DND-41 (cell line): Measurements from ENCODE around the gene SIRT7.

ENCODE experiments used
- ATAC-seq: fragments of 200-7000 bp; cut with Tn5 transposase; 3 replicates; pipeline ENCODE4 v1.9.1; 2021; ENCODE audit warnings: low read depth; ENCODE audit not compliant: insufficient read depth
- DNase-seq: peaks from one replicate; pipeline ENCODE4 v3.0.0-alpha.2; 2020
- H2AFZ ChIP-seq: 2 replicates; pipeline ENCODE4 v1.6.0; 2012; ENCODE audit warnings: low read depth, low read length
- H3K27ac ChIP-seq: 2 replicates; pipeline ENCODE4 v1.5.1; 2012; ENCODE audit warnings: low read length, inconsistent platforms
- H3K27me3 ChIP-seq: fragments of 200-600 bp; sonication (generic); 2 replicates; pipeline ENCODE4 v1.6.0; 2012; ENCODE audit warnings: low read length, mild to moderate bottlenecking, inconsistent platforms; ENCODE audit not compliant: insufficient read depth, poor library complexity
- H3K36me3 ChIP-seq: 2 replicates; pipeline ENCODE4 v1.5.1; 2012; ENCODE audit warnings: low read length, inconsistent platforms; ENCODE audit not compliant: insufficient read depth
- H3K4me1 ChIP-seq: 2 replicates; pipeline ENCODE4 v1.5.1; 2012; ENCODE audit warnings: mild to moderate bottlenecking, low read length; ENCODE audit not compliant: insufficient read depth
- H3K4me2 ChIP-seq: 2 replicates; pipeline ENCODE4 v1.6.0; 2012; ENCODE audit warnings: mild to moderate bottlenecking, moderate library complexity, low read length, inconsistent platforms; ENCODE audit not compliant: insufficient read depth
- H3K4me3 ChIP-seq, 2 experiments: fragments of 200-600 bp in 1 of 2; shearing (Covaris generic) in 1 of 2; 2 replicates each; pipeline ENCODE4 v1.5.1; 2012 to 2016; ENCODE audit warnings: inconsistent platforms in 2 of 2, low read length in 2 of 2, mild to moderate bottlenecking in 2 of 2, low read depth in 1 of 2, moderate library complexity in 1 of 2
- H3K79me2 ChIP-seq: 2 replicates; pipeline ENCODE4 v1.6.0; 2012; ENCODE audit warnings: low read length, inconsistent platforms; ENCODE audit not compliant: insufficient read depth
- H3K9ac ChIP-seq: 2 replicates; pipeline ENCODE4 v1.6.0; 2012; ENCODE audit warnings: low read depth, mild to moderate bottlenecking, inconsistent platforms, low read length, moderate library complexity
- H3K9me3 ChIP-seq: 2 replicates; pipeline ENCODE4 v1.5.1; 2012; ENCODE audit warnings: low read length, moderate library complexity, mild to moderate bottlenecking, inconsistent platforms; ENCODE audit not compliant: insufficient read depth, severe bottlenecking
- H4K20me1 ChIP-seq: 2 replicates; pipeline ENCODE4 v1.6.0; 2012; ENCODE audit warnings: low read length; ENCODE audit not compliant: insufficient read depth
- EZH2 ChIP-seq: IDR thresholded peaks from 3 replicates; pipeline ENCODE4 v1.6.1; 2012; ENCODE audit warnings: borderline replicate concordance, low read depth, mild to moderate bottlenecking, moderate library complexity, low read length, inconsistent platforms; ENCODE audit not compliant: severe bottlenecking
- TF ChIP-seq, protein P1 (sequence below): IDR thresholded peaks from 2 replicates; pipeline ENCODE4 v1.5.1; 2012; ENCODE audit warnings: borderline replicate concordance, low read length, moderate library complexity, mild to moderate bottlenecking; ENCODE audit not compliant: poor library complexity, severe bottlenecking; ENCODE audit errors: extremely low read depth

SIRT7 gene

DNA sequence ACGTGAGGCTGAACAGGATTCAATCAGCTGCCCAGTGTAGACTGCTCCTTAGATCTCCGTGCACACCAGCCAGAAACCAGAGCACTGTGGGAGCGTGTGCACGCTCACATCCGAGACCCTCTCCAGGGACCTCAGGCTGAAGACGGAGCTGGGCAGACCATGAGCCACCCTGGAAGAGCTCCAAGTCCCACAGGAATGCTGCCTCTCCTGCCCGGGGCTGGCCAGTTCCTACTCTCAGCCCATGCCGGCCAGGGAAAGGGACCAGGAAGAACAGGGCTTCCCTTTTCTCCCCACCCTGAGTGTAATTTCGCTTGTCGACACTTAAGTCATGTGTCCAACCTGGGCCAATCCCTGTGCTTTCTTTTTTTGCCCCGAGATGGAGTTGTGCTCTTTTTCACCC lies 33.5 kb downstream of the SIRT7 start:
- ATAC-seq (peak; percentile 25; the same call in 1 of the 3 replicates), DNase-seq (no peak)
- TF ChIP-seq, protein P1, sequence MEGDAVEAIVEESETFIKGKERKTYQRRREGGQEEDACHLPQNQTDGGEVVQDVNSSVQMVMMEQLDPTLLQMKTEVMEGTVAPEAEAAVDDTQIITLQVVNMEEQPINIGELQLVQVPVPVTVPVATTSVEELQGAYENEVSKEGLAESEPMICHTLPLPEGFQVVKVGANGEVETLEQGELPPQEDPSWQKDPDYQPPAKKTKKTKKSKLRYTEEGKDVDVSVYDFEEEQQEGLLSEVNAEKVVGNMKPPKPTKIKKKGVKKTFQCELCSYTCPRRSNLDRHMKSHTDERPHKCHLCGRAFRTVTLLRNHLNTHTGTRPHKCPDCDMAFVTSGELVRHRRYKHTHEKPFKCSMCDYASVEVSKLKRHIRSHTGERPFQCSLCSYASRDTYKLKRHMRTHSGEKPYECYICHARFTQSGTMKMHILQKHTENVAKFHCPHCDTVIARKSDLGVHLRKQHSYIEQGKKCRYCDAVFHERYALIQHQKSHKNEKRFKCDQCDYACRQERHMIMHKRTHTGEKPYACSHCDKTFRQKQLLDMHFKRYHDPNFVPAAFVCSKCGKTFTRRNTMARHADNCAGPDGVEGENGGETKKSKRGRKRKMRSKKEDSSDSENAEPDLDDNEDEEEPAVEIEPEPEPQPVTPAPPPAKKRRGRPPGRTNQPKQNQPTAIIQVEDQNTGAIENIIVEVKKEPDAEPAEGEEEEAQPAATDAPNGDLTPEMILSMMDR = no peak
- no peak for TF ChIP-seq EZH2
- Histone ChIP-seq H2AFZ (no peak overlapping the region), H3K36me3 (peaks cover 87% of the 10 kb centered on the region), H3K4me1 (peaks cover 24% of the 10 kb centered on the region), H4K20me1 (peaks cover 53% of the 10 kb centered on the region), H3K9me3 (no peaks in the 10 kb centered on the region), H3K4me3 (no peak overlapping the region), H3K27ac (no peak overlapping the region), H3K9ac (no peak overlapping the region), H3K79me2 (peaks cover 65% of the 10 kb centered on the region), H3K27me3 (no peaks in the 10 kb centered on the region), H3K4me2 (no peak overlapping the region)

DNA sequence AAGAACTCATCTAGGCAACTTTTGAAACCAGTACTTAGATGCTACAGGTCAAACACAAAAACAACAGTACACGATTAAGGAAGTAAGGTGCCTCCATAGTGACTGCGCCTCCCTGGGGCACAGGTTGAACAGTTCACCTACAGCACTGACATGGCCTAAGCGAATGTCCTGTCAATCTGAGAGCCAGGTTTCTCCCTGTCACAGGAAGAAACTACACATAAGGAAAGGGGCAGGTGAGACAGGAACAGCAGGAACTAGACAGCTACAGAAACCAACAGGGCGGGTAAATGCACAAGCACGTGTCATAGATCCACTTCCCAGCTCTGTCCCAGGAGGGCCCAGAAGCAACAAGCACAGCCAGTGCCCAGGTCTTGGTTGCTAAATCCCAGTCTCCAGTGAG lies 38.9 kb downstream of the SIRT7 start:
- DNase-seq (no peak), ATAC-seq (no peak; the same call in 2 of the 3 replicates)
- H3K4me1 ChIP-seq = no peaks in the 10 kb centered on the region
- H3K9ac ChIP-seq = no peak overlapping the region
- no peaks in the 10 kb centered on the region for H3K9me3 ChIP-seq
- H4K20me1 ChIP-seq = peaks cover 3% of the 10 kb centered on the region; the same call in 1 of the 2 replicates
- TF ChIP-seq, protein P1 = no peak
- no peak for TF ChIP-seq EZH2
- no peak overlapping the region for H3K4me3 ChIP-seq
- no peak overlapping the region for H2AFZ ChIP-seq
- H3K4me2 ChIP-seq = no peak overlapping the region
- H3K79me2 ChIP-seq = peaks cover 18% of the 10 kb centered on the region
- no peaks in the 10 kb centered on the region for H3K27me3 ChIP-seq
- H3K27ac ChIP-seq = no peak overlapping the region
- H3K36me3 ChIP-seq = peaks cover 53% of the 10 kb centered on the region

DNA sequence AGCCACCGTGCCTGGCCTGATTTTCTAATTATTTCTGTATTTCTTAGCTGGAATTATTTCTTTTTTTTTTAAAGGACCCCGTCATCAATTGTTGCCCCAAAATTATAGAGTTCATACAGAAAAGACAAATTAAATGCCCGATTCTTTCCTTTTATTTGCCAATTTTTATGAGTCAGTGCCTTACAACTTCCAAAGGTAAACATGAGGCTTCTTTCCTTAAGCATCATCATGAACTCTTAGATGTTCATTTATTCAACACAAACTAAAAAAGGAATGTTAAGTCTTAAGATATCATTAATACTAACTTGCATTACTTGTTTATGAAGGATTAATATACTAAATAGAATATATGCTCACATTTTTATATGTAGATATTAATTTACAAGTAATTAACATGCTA lies 39.7 kb downstream of the SIRT7 start:
- Histone ChIP-seq H3K79me2 (peaks cover 19% of the 10 kb centered on the region; the same call in 1 of the 2 replicates), H4K20me1 (no peaks in the 10 kb centered on the region; the same call in 1 of the 2 replicates), H3K27ac (no peak overlapping the region), H3K4me1 (no peaks in the 10 kb centered on the region; the same call in none of the 2 replicates), H3K9ac (no peak overlapping the region), H2AFZ (no peak overlapping the region), H3K27me3 (no peaks in the 10 kb centered on the region), H3K36me3 (peaks cover 49% of the 10 kb centered on the region), H3K4me2 (no peak overlapping the region), H3K9me3 (no peaks in the 10 kb centered on the region), H3K4me3 (no peak overlapping the region)
- DNase-seq = no peak
- no peak for ATAC-seq
- TF ChIP-seq EZH2 = no peak
- TF ChIP-seq, protein P1 = no peak
